Activated T-cell treated with anti-CD3 and anti-CD28 coated beads for 48 hours (primary cell): Measurements from ENCODE around the gene NEMP2.

ENCODE experiments used
- DNase-seq: peaks from one replicate; pipeline ENCODE4 v3.0.0-alpha.2; 2020; ENCODE audit warnings: low read depth

NEMP2 gene, protein sequence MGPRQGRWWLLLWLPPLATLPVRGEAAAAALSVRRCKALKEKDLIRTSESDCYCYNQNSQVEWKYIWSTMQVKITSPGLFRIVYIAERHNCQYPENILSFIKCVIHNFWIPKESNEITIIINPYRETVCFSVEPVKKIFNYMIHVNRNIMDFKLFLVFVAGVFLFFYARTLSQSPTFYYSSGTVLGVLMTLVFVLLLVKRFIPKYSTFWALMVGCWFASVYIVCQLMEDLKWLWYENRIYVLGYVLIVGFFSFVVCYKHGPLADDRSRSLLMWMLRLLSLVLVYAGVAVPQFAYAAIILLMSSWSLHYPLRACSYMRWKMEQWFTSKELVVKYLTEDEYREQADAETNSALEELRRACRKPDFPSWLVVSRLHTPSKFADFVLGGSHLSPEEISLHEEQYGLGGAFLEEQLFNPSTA

DNA sequence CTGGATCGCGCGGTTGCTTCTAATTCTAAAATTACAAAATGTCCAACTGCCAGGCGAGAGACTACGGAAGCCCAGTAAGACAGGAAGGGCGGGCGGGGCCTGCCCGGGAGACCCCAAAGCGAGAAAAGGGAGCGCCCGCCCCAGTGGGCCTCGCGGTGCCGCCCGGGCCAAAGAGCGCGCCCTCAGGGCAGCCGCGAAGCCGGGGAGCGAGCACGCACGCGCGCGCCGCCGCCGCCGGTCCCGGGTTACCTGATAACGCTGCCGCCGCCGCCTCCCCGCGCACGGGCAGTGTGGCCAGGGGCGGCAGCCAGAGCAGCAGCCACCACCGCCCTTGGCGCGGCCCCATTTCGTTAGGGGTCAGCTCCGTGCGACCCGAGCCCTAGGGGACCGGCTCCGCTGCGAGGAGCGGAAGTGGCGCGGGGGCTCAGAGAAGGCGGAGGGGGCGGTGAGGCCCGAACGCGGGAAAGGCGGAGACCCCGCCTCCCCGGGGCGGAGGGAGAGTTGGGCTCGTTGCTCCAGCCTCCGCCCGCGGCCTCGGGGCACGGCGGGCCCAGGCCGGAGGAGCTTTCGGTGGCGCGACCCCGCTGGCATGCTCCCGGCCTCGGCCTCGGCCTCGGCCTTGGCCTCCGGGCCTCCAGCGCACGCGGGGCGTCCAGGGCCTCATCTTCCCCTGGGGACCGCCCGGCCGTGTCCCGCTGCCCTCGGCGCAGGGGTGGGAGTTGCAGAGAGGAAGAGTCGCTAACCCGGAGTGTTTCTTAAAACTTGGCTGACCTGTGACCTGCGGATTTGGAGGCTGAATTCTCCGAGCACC, at the start of gene NEMP2:
NEMP2 (minus strand) TSS at position 413 of the 811 bp plus-strand sequence; CDS start at position 346, 67 bp downstream.
- peak; percentile 86 for DNase-seq

DNA sequence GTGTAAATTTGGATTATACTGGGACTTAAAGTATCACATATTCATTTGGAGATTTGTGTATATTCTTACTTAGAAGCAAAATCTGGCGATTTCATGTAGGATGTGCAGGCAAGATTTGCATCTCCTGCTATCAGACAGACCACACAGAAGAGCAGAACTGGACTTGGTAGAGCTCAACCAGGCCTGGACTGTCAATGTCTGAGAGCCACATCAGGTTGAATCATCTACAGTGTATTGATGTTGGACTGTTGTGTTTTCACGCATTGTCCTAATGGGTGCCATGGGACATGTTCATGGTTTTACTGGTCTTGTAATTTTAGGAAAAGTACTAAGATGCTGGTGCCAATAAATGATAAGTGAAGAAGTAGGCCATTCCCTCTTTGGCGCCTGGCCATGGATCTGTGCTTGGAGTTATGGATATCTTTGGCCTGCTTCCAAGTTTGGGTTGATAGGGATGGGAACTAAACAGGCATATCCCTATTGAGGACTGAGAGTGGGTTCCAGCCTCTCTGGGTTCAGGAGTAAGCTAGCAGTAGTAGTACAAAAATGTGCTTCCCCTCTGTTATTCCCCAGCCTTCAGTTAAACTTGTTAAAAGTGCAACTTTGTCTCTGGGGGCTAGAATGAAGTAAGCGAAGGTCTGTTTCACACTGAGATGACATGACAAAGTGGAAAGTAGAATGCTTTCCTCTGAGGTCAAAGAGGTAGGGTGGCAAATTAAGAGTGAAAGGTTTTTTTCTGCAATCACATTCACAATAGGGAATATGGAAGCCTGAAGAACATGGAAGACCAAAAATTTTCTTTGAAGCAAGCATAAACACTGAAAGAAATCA, 49.2 kb upstream of the NEMP2 start:
- DNase-seq: no peak

DNA sequence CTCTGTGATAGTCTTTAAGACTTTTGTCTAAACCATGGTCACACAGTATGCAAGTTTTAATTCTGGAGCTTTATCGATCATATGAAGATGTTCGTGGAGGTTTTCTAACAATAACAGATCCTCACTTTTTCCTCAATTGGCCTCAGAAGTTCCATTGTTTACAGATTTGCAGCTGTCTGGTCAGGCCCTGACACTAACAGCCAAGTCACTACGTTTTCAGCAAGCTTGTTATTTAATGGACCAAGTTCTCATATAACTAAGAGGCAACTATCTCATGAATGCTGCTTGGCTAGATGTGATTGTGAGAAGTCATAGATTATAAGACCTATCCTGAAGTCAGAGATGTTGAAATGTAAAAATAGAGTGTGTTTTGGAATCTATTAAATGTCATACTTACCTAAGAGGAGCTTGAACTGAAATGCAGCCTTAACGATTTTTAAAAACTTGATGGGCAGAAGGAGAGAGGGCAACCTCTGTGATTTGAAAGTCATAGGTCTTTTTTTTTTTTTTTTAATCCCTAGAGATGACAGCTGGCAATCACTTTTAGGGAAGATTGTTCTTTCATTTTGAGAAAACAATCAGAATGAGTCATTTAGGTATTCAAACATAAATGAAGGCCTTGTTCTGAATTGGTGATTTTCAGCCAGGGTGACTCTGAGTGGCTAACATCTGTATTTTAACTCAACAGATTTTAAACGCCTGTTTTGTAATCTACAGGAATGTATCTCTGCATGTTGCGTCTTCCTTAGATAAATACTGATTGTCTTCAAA, 48.4 kb upstream of the NEMP2 start:
- no peak for DNase-seq

DNA sequence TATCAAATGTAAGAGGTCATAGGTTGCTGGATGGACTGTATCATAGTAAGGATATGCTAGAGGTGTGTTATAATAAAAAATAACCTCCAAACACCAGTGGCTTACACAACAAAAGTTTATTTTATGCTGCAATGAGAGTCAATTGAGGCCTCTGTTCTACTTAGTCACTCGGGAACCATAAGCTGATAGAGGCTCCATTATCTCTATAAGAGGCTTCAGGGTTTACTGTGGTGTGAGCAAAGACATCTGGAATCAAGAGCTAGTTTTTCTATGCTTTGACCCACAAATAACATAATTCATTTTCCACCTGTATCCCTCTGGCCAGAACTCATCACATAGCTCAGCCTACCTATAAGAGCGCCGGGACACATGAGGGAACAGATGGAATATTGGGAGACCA, 47.5 kb upstream of the NEMP2 start:
- no peak for DNase-seq

DNA sequence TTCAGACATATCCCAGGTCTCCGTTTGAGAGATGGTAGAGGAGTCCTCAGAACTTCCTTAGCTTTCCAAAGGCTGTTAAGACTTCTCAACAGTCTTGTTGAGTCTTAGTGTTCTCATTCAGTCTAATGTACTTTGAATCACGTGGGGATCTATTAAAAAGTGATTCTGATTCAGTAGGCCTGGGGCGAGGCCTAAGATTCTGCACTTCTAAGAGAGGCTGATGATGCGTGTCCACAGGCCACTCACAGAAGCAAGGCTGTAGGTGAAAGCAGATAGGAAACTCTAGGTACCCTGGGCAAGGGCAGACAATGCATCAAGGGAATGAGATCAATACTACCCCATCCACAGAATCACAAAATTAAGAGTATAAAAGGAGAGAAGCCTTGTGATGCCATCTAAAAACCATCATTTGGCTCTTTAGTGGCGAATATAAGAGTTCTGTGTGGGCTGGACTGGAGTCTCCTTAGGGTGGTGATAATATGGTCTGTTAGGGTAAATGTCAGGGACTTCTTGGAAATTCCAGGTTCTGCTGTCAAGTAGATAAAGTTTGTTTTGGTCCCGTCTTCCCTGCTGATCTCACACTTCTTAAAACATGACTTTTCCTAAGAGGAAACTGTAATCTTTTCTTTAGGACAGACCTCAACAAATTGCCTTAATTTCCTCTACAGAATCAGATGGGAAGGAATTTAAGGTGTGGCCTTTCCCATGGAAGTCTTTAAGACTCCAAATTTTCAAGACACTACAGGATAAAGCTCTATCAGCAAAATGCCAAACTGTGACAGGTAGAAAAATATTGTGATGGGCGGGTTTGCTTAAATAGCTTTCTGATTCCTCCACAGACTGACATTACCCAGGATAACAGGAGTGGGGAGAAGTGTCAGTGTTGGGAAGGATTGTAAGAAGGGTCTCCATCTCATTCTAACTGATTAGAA, 45.7 kb upstream of the NEMP2 start:
- no peak for DNase-seq

DNA sequence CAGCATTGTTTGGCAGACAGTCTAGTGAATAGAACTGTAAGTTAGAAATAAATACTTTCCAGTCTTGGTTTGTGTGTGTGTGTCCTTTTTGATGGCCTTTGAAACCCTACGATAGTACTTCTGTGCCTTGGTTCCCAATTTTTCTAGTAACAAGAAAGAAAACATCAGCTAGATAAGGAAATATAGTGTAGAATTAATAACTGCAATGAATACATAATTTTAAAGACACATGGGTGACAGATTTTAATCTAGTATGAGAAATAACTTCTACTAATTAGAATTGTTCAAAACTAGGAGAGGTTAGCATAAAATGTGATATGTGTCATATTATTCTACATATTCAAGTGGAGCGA, 44.5 kb upstream of the NEMP2 start:
- no peak for DNase-seq

DNA sequence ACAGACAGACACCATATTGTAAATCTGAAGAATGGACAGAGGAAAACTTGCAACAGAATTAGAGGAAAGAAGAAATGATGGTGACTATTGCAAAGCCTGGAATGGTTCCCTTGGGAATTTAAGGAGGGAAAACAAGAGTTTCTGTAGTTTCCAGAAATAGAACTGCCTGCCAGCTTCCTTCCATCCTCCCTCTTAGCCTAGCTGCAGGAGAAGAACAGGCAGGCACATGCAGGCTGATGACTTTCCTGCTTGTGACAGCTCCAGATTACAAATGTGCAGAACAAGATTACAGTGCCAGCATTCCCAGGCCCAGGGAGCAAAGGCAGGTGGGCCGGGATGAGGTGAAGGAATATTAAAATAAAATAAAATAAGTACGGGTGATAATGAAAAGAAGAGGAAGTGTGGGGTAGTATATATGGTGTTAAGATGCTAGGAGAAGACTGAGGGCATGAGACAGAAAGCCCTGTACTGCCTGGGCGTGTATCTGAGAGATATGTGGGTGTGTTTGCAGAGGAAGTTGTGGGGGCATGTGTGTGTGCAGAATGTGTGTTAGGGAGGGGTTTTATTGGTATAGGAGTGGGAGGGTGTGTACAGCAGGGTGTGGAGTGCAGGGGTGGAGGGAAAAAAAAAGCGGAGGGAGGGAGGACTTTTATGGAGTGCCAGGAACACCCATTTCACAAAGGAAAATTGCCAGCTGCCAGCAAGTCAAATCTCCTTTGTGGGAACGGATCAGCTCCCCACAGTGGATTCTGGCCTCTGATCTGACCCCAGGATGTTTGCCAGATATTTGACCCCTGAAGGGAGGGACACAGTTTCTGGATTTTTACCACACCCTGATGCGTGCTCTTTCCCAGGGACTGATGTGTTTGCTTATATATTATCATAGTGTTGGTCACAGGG, 43.9 kb upstream of the NEMP2 start:
- DNase-seq: no peak

DNA sequence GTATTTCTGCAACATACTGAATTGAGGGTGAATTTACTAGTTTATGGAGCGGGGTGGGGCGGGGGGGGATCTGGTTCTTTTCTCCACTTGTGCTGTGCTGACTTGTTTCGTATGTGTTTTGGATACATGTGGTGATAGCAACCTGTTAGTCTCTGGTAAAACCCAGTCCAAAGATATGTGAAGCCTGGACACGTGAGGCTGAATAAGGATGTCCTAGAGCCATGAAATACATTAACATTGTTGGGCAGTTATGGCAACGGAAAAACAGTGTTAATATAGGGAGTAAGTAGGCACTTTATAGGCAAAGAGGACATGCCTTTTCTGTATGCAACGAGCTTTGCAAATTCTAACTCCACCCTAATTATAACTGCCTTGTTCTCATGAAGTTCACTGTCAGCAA, 42.1 kb upstream of the NEMP2 start:
- no peak for DNase-seq

DNA sequence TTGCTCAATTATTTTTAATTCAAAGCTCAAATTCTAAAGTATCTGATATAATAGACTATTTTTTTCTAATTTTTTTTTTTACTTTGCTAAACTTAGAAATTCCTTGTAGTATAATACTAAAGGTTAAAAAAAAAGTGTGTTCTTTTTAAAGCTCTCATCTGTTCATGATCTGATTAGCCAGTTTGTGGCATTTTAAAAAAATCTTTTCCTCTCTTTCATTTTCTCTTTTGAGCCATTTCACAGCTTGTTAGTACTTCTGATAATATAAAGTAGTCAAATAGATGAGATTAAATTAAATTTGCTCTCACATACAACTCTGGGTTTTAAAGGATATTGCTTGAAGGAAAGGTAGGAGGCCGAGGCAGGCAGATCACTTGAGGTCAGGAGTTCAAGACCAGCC, 40.7 kb upstream of the NEMP2 start:
- DNase-seq: no peak

DNA sequence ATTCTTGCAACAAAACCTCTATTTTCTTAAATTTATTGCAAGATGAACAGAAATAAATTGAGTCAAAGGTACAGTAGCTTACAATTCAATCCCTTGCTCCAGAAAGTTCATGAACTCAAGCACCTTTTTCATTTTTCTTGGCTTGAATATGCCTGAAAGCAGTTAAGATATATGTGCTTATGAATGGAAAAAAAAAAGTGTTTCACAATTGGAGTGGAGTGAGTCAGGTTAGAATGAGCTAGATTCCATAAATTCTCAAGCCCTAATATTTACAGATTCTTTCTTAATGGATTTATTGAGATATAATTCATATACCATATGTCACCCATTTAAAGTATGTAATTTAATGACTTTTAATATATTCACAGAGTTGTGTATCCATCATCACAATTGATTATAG, 39.6 kb upstream of the NEMP2 start:
- no peak for DNase-seq

DNA sequence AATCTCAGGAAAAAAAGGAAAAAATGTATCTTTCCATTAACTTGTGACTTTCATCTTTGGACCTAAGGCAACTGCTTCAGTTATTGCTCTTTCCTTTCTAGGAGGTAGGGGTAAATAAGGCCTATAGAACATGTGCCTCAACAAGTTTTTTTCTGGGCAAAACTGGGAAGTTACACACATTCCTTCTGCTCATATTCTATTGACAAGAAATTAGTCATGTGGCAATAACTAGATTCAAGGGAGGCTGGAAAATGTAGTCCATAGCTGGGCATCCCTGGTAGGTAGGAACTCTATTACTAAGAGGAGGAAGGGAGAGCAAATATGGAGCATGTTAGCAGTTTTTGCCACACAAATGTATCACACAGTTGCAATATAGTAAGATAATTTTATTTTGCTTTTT, 37.7 kb upstream of the NEMP2 start:
- no peak for DNase-seq

DNA sequence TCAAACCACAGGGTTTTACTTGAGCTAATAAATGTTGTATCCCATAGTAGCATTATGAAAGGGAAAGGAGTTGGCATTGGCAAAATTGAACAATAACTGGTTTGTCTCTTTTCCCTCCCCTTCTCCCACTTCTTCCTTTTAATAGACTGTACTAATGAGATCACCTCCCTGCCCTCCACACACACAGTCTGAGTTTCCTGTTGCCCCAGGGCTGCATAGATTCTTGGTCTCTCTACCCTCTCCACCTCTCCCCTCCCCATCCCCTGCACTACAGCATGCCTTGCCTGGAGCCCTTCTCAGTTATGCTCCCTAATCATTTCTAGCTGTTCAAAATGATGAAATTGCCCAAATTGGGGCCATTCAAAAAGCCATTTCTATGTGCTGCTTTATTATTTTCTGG, 37.2 kb upstream of the NEMP2 start:
- DNase-seq: no peak

DNA sequence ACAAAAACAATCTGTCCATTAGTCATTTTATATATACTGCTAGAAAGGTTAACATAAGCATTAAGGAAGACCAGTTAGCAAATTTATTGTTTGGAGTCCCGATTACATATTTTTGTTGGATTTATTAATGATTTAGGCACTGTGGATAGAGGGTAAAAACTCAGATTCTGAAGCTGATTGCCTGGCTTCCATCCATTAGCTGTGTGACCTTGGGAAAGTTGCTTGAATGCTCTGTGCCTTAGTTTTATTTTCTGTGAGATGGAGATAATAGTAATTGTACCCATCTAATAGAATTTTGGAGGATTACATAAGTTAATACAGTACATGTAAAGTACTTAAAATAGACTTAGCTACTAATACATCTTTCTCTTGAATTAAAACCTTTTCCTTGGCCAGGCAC, 36.3 kb upstream of the NEMP2 start:
- no peak for DNase-seq

DNA sequence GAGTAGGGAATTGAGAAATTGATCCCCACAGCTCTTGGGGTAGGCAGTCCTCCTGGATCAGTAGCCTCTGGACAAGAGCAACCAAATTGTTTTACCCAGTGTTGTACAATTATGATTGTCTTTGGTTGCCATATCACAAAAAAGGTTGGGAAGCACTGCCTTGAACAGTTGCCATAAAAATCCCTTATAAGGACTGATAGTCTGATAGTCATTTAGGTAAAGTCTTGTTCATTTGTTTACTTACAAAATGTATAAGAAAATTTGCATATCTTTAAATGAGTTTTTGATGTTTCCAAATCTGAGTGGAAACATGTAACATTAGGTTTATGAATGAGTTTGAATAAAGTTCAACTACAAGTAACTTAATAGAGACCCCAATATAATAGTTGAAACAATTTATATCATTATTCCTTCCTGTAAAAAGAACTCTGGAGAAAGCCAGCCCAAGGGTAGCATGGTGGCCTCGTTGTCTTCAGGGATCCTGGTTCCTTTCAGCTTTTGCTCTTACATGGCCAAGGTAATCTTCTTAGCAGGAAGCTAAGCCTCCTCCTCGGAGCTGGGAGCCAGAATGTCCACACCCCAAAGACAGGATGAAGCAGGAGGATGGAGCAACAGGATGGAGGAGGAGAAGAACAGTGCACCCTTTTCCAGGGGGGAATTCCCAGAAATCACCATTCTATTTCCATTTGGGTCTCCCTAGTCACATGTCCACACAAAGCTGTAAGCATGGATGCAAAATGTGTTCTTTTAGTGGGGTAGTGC, 35.7 kb upstream of the NEMP2 start:
- no peak for DNase-seq

DNA sequence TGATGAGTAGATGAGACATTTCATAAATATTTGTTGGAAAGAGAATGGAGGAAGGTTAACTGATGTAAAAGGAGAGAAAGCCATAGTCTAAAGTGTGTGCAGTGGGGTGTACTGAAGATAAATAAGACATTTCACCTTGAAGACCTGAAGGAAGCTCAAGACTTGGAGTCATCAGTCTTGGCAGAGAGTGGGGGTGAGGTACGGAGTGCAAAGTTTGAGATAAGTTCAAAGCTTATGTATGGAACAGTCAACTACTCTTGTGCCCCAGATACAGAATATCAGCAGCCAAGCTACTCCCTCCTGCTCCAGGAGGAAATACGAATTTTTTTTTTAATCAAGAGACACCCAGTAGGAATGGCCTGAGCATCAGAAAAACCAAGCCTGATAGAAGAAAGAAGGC, 30.3 kb upstream of the NEMP2 start:
- DNase-seq: no peak

DNA sequence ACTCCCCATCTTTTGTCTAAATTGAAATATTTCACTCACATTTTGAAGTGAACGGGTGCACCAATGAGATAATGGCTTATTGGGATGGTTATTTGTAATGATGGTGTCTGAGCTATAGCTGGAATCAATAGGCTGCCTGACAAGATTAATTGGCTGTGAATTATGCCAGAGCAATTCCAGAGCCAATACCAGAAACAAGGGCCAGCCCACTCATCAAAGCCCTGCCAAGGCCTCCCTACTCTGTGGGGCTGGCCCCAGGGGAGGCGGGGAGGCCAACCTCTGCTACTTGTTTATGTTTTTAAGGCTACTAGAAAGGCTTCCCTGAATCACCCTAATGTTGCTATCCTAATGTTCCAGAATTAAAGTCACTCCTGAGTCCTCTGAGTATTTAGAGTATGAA, 29.1 kb upstream of the NEMP2 start:
- DNase-seq: no peak

DNA sequence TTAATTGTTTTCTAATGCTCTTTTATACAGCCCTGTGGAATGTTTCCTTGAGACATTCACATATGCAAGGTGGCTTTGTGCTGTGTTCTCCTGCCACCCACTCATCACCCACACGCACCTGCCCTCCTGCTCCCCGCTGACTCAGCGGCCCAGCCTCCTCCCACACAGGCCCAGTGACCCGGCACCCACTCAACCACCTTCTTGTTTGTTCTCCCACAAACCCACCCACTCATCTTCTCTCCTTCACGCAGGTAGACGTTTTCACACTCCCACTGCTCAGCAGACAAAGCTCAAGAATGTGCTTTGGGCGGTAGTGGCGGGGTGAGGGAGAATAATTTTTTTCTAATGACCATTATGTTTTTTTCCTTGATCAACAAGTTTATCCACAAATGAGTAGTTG, 28.6 kb upstream of the NEMP2 start:
- DNase-seq: no peak

DNA sequence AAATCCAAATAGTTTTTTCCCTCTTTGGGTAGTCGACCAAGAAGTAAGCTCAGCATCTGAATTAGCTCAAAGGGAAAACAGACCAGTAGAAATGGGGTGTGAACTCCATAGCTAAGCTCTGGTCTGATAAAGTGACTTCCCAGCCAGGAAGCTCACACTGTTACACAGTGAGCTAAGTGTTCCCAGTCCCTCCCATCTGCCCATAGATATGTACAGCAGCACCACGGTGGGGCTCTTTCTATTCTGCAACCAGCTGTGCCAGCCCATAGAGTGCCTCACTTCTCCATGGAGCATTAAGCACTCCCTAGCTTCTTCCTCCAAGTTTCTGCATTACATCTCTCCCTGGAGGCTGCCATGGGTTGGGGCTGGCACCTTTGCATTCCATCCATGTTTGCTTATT, 27.6 kb upstream of the NEMP2 start:
- DNase-seq: no peak

DNA sequence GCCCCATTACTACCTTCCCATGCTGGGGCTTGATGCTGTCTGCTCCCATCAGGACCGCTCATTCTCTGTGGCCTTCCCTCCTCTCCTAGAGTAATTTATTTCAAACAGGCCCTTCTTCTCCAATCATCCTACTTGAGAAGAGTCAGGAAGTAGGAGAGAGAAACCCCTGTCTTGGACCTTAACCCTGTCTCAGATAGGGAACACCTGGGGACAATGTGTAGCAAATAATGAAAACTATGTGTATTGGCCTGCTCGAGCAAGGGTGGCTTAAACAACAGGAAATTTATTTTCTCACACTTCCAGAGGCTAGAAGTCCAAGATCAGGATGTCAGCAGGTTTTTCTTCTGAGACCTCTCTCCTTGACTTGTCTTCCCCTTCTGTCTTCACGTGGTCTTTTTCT, 26.6 kb upstream of the NEMP2 start:
- DNase-seq: no peak
